HG03575 (cell line): ENCODE results near the gene GSC2.

ENCODE experiments used
- ATAC-seq: cut with Tn5 transposase; IDR thresholded peaks from one replicate; pipeline ENCODE4 v1.9.1; 2021; ENCODE audit not compliant: unreplicated experiment, insufficient number of reproducible peaks, low FRiP score; ENCODE audit errors: extremely low read depth

The GSC2 gene

GRCh38 chr22:19139001-19139356, 11.1 kb downstream of the GSC2 start:
- no peak for ATAC-seq

GRCh38 chr22:19138217-19139000, 11.7 kb downstream of the GSC2 start:
- no peak for ATAC-seq

- ATAC-seq: no peak
These were observed 12.5 kb downstream of the GSC2 start for GRCh38 chr22:19137384-19138216.

- ATAC-seq: no peak
These were observed 13.2 kb downstream of the GSC2 start for GRCh38 chr22:19136915-19137314.

- ATAC-seq: no peak
These were observed 15.2 kb downstream of the GSC2 start for GRCh38 chr22:19134874-19135273.

- no peak for ATAC-seq
These were observed 15.8 kb downstream of the GSC2 start for GRCh38 chr22:19134176-19134831.

- no peak for ATAC-seq
These were observed 16.5 kb downstream of the GSC2 start for GRCh38 chr22:19133561-19133960.

GRCh38 chr22:19132693-19133400, 17.2 kb downstream of the GSC2 start:
- ATAC-seq: no peak

- ATAC-seq: no peak
These were observed 17.9 kb downstream of the GSC2 start for GRCh38 chr22:19132153-19132552.

- no peak for ATAC-seq
These were observed 18.4 kb downstream of the GSC2 start for GRCh38 chr22:19131685-19132015.

GRCh38 chr22:19130959-19131684, 19.0 kb downstream of the GSC2 start, which contains the start of gene TSSK2:
TSSK2 (plus strand) TSS chr22:19131308; CDS start chr22:19131400, 92 bp downstream.
- no peak for ATAC-seq

- ATAC-seq: no peak
These were observed 20.2 kb downstream of the GSC2 start for GRCh38 chr22:19129871-19130270.

GRCh38 chr22:19128946-19129727, 21.0 kb downstream of the GSC2 start:
- no peak for ATAC-seq

- ATAC-seq: no peak
These were observed 22.1 kb downstream of the GSC2 start for GRCh38 chr22:19128009-19128401.

GRCh38 chr22:19127329-19128008, 22.6 kb downstream of the GSC2 start:
- ATAC-seq: no peak

GRCh38 chr22:19126309-19127273, 23.5 kb downstream of the GSC2 start:
- ATAC-seq: no peak
